ENCODE measurements around the gene HESX1. TPM values are rescaled to one million over a fixed set of nuclear protein-coding genes. Genes with fewer than 3 reads are reported as not detected.

HESX1 gene
- total RNA-seq: not detected

DNA sequence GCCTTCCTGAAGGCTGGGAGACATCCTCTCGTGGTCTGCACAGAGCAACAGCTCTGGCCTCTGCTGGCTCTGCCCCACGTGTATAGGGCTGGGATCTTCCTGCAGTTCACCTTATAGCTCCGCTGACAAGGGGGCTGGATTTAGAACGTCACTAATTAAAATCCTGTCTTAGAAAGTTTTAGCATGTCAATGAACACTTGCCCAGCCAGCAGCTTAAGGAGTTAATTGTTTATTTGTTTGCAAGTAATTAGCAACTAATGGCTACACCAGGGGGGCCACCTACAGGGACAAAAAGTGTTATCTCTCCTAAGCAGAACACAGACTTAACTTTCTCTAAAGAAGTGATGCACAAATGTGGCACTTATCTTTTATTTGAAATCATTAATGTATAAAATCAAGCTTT lies at the start of gene HESX1:
Gene HESX1, minus strand, starts transcription at position 84 of the 403 bp plus-strand sequence. Its CDS starts 60 bp downstream, at position 24.
- TF ChIP-seq CTCF (IDR thresholded peaks at IDR 0.05): no peak
- DNase-seq (ENCODE audit: low spot score in 2 of 2): no peak
- H3K9me3 ChIP-seq: no peaks in the 10 kb centered on the region
- H3K27ac ChIP-seq: no peak within 1 kb of the TSS
- intact Hi-C loops (cut with DNase I): no loop called here
- no peaks in the 10 kb centered on the region for H3K27me3 ChIP-seq
- H3K4me1 ChIP-seq: no peaks in the 10 kb centered on the region
- no peak within 1 kb of the TSS for H3K4me3 ChIP-seq
- no peaks in the 10 kb centered on the region for H3K36me3 ChIP-seq

DNA sequence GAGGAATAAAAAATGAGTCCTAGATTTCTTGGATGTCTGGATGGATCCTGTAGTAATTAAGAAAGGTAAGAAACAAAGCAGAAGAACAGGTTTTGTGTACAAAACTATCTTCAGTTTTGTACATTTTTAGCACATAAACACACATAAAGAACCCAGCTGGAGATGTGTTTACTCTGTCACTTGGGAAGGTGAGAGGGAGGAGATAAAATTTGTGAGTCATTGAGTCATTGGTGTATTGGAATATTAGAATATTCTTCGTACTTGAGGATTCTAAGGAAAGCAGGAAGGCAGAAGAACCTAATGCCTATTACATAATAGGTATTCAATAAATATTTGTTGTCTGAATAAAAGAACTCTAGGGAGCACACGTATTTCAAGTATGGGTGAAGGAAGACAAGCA lies 45.2 kb upstream of the HESX1 start:
- no peak for DNase-seq (ENCODE audit: low spot score in 2 of 2)
- TF ChIP-seq CTCF (IDR thresholded peaks at IDR 0.05): no peak
- no peaks in the 10 kb centered on the region for H3K9me3 ChIP-seq
- H3K27me3 ChIP-seq: no peaks in the 10 kb centered on the region
- intact Hi-C loops (cut with DNase I): no loop called here
- H3K4me1 ChIP-seq: no peaks in the 10 kb centered on the region
- no peak overlapping the region for H3K4me3 ChIP-seq
- H3K27ac ChIP-seq: no peak overlapping the region
- H3K36me3 ChIP-seq: peaks cover 55 to 92% of the 10 kb centered on the region in 2 donors

DNA sequence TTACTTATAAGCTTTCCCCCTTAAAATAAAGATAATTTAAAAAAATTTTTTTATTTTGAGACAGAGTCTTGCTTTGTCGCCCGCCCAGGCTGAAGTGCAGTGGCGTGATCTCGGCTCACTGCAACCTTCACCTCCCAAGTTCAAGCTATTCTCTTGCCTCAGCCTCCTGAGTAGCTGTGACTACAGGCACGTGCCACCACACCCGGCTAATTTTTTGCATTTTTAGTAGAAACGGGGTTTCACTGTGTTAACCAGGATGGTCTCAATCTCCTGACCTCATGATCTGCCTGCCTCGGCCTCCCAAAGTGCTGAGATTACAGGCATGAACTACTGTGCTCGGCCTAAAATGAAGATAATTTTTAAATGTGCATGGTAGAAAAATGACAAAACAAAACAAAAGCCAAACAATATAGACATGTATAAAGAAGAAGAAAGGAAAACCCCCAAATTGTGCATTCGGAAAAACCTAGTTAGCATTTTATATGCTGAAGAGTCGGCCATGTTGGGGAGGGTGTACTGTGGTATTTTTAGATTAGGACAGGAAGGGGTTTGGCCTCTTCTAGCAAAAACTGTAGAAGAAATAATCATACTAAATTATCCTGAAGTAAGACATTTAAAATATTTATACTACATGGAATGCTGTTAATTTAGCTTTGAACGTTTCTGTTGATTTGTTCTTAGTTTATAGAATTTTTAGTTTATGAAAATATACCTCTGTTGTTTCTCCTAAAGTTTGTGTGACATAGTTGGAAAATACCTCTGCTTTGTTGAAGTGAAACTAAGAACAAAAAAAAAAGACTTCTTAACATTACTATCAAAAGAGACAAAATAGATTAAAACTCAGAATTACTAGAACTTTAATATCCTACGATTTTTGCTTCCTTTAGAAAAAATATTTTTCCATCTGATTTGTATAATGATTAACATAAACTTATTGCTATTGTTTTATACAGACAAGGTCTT lies 35.1 kb upstream of the HESX1 start:
- no peak for DNase-seq (ENCODE audit: low spot score in 2 of 2)
- H3K9me3 ChIP-seq: no peaks in the 10 kb centered on the region
- intact Hi-C loops (cut with DNase I): no loop called here
- peaks cover 15 to 20% of the 10 kb centered on the region in 2 donors for H3K36me3 ChIP-seq
- H3K27ac ChIP-seq: no peak overlapping the region
- no peaks in the 10 kb centered on the region for H3K27me3 ChIP-seq
- H3K4me3 ChIP-seq: no peak overlapping the region
- H3K4me1 ChIP-seq: peaks cover 1 to 10% of the 10 kb centered on the region in 2 donors
- TF ChIP-seq CTCF (IDR thresholded peaks at IDR 0.05): no peak

DNA sequence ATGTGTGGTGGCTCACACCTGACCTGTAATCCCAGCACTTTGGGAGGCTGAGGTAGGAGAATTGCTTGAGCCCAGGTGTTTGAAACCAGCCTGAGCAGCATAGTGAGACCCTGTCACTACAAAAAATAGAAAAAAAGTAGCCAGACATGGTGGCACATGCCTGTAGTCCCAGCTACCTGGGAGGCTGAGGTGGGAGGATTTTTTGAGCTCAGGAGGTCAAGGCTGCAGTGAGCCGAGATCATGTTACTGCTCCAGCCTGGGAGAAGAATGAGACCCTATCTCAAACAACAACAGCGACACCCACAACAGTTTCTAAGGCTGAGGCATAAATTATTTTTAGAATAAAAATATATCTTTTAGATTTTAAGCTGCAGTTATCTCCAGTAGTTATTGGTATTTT lies 34.0 kb upstream of the HESX1 start:
- no peaks in the 10 kb centered on the region for H3K9me3 ChIP-seq
- H3K27ac ChIP-seq: no peak overlapping the region
- H3K4me3 ChIP-seq: no peak overlapping the region
- H3K27me3 ChIP-seq: no peaks in the 10 kb centered on the region
- DNase-seq (ENCODE audit: low spot score in 2 of 2): no peak
- H3K4me1 ChIP-seq: peaks cover 3 to 16% of the 10 kb centered on the region in 2 donors
- peaks cover 10 to 13% of the 10 kb centered on the region in 2 donors for H3K36me3 ChIP-seq
- no peak for TF ChIP-seq CTCF (IDR thresholded peaks at IDR 0.05)
- intact Hi-C loops (cut with DNase I): no loop called here

DNA sequence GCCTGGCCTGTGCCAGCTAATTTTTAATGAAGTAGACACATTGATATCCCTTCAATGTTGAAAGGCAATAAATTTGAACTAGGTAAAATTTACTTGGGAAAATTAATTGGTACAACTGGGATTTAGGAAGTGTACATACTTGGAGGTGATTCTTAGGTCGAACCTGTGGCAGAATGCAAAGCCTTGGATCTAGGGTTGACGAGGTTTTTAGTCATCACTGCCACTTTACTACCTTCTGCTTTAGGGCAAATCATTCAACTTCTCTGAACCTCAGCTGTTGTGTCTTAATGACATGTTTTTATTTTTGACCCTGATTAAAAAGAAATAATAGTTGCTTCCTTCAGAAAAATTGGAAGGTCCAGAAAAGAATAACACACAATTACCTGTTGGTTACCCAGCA lies 30.2 kb upstream of the HESX1 start:
- no peaks in the 10 kb centered on the region for H3K27me3 ChIP-seq
- no peaks in the 10 kb centered on the region for H3K36me3 ChIP-seq
- no peak for DNase-seq (ENCODE audit: low spot score in 2 of 2)
- H3K27ac ChIP-seq: no peak overlapping the region
- intact Hi-C loops (cut with DNase I): no loop called here
- H3K4me3 ChIP-seq: no peak overlapping the region
- no peak for TF ChIP-seq CTCF (IDR thresholded peaks at IDR 0.05)
- no peaks in the 10 kb centered on the region for H3K9me3 ChIP-seq
- H3K4me1 ChIP-seq: peaks cover 3 to 18% of the 10 kb centered on the region in 2 donors
